IMR-90 (cell line): Measurements from ENCODE around the gene NOD1. TPM values are rescaled to one million over a fixed set of nuclear protein-coding genes. Genes with fewer than 3 reads are reported as not detected.

Experiments
- ATAC-seq: fragments of 200-7000 bp; cut with Tn5 transposase; 2 replicates; pipeline ENCODE4 v1.9.1; 2020; ENCODE audit warnings: low read depth, mild to moderate bottlenecking, moderate library complexity
- BruUV-seq: library from RNA; stranded (reverse); fragments of 400-500 nt; replicated peaks from 2 replicates; lab custom pipeline; 2021; lab: Mats Ljungman, UMichigan
- CTCF ChIA-PET: fragments of 300-600 bp; formaldehyde crosslinking; extraction: SDS; loops from one replicate; lab custom pipeline; 2021; ENCODE audit warnings: antibody characterized with exemption; lab: Yijun Ruan, JAX
- POLR2A ChIA-PET: fragments of 300-600 bp; sonication (Branson Sonifier 250); formaldehyde crosslinking; loops from one replicate; lab custom pipeline; 2022; ENCODE audit warnings: antibody characterized with exemption; ENCODE audit not compliant: unreplicated experiment; lab: Charles Lee
- DNase-seq: peaks from one replicate; pipeline ENCODE4 v3.0.0; 2013
- H2AFZ ChIP-seq: replicated peaks from 2 replicates; pipeline ENCODE3; 2013; ENCODE audit warnings: low read length, mild to moderate bottlenecking; ENCODE audit not compliant: poor library complexity
- H2AK5ac ChIP-seq: 2 replicates; pipeline ENCODE4 v1.6.1; 2013; ENCODE audit warnings: low read depth, low read length, inconsistent platforms
- H2AK9ac ChIP-seq: replicated peaks from 2 replicates; pipeline ENCODE3; 2013; ENCODE audit warnings: mild to moderate bottlenecking, low read depth, low read length, moderate library complexity; ENCODE audit not compliant: poor library complexity
- H2BK120ac ChIP-seq: 2 replicates; pipeline ENCODE4 v1.6.1; 2013; ENCODE audit warnings: low read depth, low read length, inconsistent platforms
- H2BK15ac ChIP-seq: 3 replicates; pipeline ENCODE4 v1.6.1; 2013; ENCODE audit warnings: low read depth, low read length, inconsistent platforms
- H2BK20ac ChIP-seq: 2 replicates; pipeline ENCODE4 v1.6.1; 2013; ENCODE audit warnings: low read depth, mild to moderate bottlenecking, inconsistent platforms, low read length, moderate library complexity
- H2BK5ac ChIP-seq: 2 replicates; pipeline ENCODE4 v1.6.1; 2013; ENCODE audit warnings: mild to moderate bottlenecking, low read depth, low read length, inconsistent platforms; ENCODE audit not compliant: poor library complexity, severe bottlenecking
- H3K14ac ChIP-seq: replicated peaks from 2 replicates; pipeline ENCODE4 v1.6.1; 2013; ENCODE audit warnings: low read depth, low read length, inconsistent platforms
- H3K18ac ChIP-seq: 2 replicates; pipeline ENCODE4 v1.6.1; 2013; ENCODE audit warnings: low read depth, low read length, control low read depth
- H3K23ac ChIP-seq: 2 replicates; pipeline ENCODE4 v1.6.1; 2013; ENCODE audit warnings: low read depth, low read length, inconsistent platforms
- H3K27ac ChIP-seq: 2 replicates; pipeline ENCODE4 v1.5.1; 2013; ENCODE audit warnings: mild to moderate bottlenecking, control low read depth, low read length; ENCODE audit not compliant: insufficient read depth
- H3K27me3 ChIP-seq: 2 replicates; pipeline ENCODE4 v1.6.1; 2013; ENCODE audit warnings: low read length; ENCODE audit not compliant: control insufficient read depth, insufficient read depth
- H3K36me3 ChIP-seq: 2 replicates; pipeline ENCODE4 v1.6.1; 2013; ENCODE audit warnings: low read length, mixed read lengths; ENCODE audit not compliant: control insufficient read depth, insufficient read depth
- H3K4ac ChIP-seq: 2 replicates; pipeline ENCODE4 v1.6.1; 2013; ENCODE audit warnings: low read depth, low read length, inconsistent platforms
- H3K4me1 ChIP-seq: 2 replicates; pipeline ENCODE4 v1.6.1; 2013; ENCODE audit warnings: low read length, mixed read lengths; ENCODE audit not compliant: control insufficient read depth, insufficient read depth
- H3K4me2 ChIP-seq: 2 replicates; pipeline ENCODE4 v1.6.1; 2013; ENCODE audit warnings: low read depth, mild to moderate bottlenecking, control low read depth, low read length, moderate library complexity
- H3K4me3 ChIP-seq: 2 replicates; pipeline ENCODE4 v1.5.1; 2013; ENCODE audit warnings: low read depth, mild to moderate bottlenecking, control low read depth, low read length, moderate library complexity; ENCODE audit not compliant: insufficient read depth
- H3K56ac ChIP-seq: 2 replicates; pipeline ENCODE4 v1.6.1; 2013; ENCODE audit warnings: low read length, inconsistent platforms; ENCODE audit not compliant: insufficient read depth; ENCODE audit errors: extremely low read depth
- H3K79me1 ChIP-seq, 2 experiments: 2 replicates each; pipeline ENCODE4 v1.6.1; 2013; ENCODE audit warnings: low read length in 2 of 2, inconsistent platforms in 1 of 2, low read depth in 1 of 2
- H3K9ac ChIP-seq: 2 replicates; pipeline ENCODE4 v1.6.1; 2013; ENCODE audit warnings: low read depth, low read length, control low read depth
- H3K9me1 ChIP-seq: 2 replicates; pipeline ENCODE4 v1.6.1; 2013; ENCODE audit warnings: low read length, inconsistent platforms; ENCODE audit not compliant: insufficient read depth
- H3K9me3 ChIP-seq: 2 replicates; pipeline ENCODE4 v1.6.1; 2013; ENCODE audit warnings: low read length; ENCODE audit not compliant: control insufficient read depth, insufficient read depth
- H4K20me1 ChIP-seq: 2 replicates; pipeline ENCODE4 v1.6.1; 2013; ENCODE audit warnings: low read length, inconsistent platforms; ENCODE audit not compliant: insufficient read depth
- H4K5ac ChIP-seq: 2 replicates; pipeline ENCODE4 v1.6.1; 2013; ENCODE audit warnings: mild to moderate bottlenecking, low read depth, low read length, control low read depth
- H4K8ac ChIP-seq, 2 experiments: 2 replicates each; pipeline ENCODE4 v1.6.1; 2013; ENCODE audit warnings: low read depth in 2 of 2, low read length in 2 of 2, control low read depth in 1 of 2, inconsistent platforms in 1 of 2
- H4K91ac ChIP-seq: 2 replicates; pipeline ENCODE4 v1.6.1; 2013; ENCODE audit warnings: low read depth, low read length, inconsistent platforms; ENCODE audit not compliant: insufficient read depth
- BHLHE40 ChIP-seq: fragments of 150-350 bp; IDR thresholded peaks from 2 replicates; pipeline ENCODE4 v1.6.1; 2016; ENCODE audit warnings: mild to moderate bottlenecking, low read depth, low read length
- CHD1 ChIP-seq: IDR thresholded peaks from 2 replicates; pipeline ENCODE4 v1.6.1; 2012; ENCODE audit warnings: low read depth, low read length, improper control_type of control experiment
- CTCF ChIP-seq: conservative IDR thresholded peaks from 2 replicates; pipeline ENCODE4 v1.5.1; 2012; ENCODE audit warnings: mild to moderate bottlenecking, low read depth, low read length, improper control_type of control experiment
- ELK1 ChIP-seq: fragments of 150-350 bp; IDR thresholded peaks from 2 replicates; pipeline ENCODE4 v1.6.1; 2016; ENCODE audit warnings: low read depth, mild to moderate bottlenecking, low read length, moderate library complexity, borderline replicate concordance
- MAFK ChIP-seq: IDR thresholded peaks from 2 replicates; pipeline ENCODE4 v1.6.1; 2012; ENCODE audit warnings: low read depth, low read length, improper control_type of control experiment
- NFE2L2 ChIP-seq: fragments of 150-350 bp; IDR thresholded peaks from 2 replicates; pipeline ENCODE4 v1.6.1; 2016; ENCODE audit warnings: low read depth, mild to moderate bottlenecking, low read length
- POLR2A ChIP-seq: IDR thresholded peaks from 2 replicates; pipeline ENCODE4 v1.6.1; 2012; ENCODE audit warnings: mild to moderate bottlenecking, low read depth, low read length
- USF2 ChIP-seq: fragments of 150-350 bp; IDR thresholded peaks from 2 replicates; pipeline ENCODE4 v1.6.1; 2017; ENCODE audit warnings: mild to moderate bottlenecking, antibody characterized with exemption, low read length, low read depth
- WGBS, 2 experiments: methylation state at CpG; one replicate each; pipeline versions ENCODE4 v1.1.5 to v1.1.7; 2013; ENCODE audit warnings: missing lambda C conversion rate in 2 of 2; ENCODE audit not compliant: insufficient read length in 1 of 2; ENCODE audit errors: extremely low coverage in 2 of 2; 5-methylcytosine and 5-hydroxymethylcytosine counted together
- dilution Hi-C: fragments of 300-500 bp; cut with HindIII; formaldehyde crosslinking; loops from one replicate; pipeline ENCODE4 v1.14.3; 2018; ENCODE audit warnings: low sequenced_read_pairs; ENCODE audit not compliant: unreplicated experiment
- in situ Hi-C: fragments of 300-500 bp; cut with MboI; formaldehyde crosslinking; loops from 3 replicates; pipeline ENCODE4 v1.14.3; 2019; ENCODE audit warnings: low sequenced_read_pairs, inconsistent platforms, mixed read lengths
- intact Hi-C: fragments of 100-400 bp; cut with micrococcal nuclease; formaldehyde crosslinking; loops from 2 replicates; pipeline ENCODE4 v1.10.0; 2022
- polyA plus RNA-seq, 3 experiments: library from polyadenylated mRNA; depleted of rRNA; stranded (reverse); fragments of >200 nt; gene quantifications; 2 replicates each; pipeline ENCODE4 v1.2.3, GENCODE V29; 2012; ENCODE audit warnings: low replicate concordance in 1 of 3
- total RNA-seq: library from RNA; depleted of rRNA; stranded (reverse); fragments of >200 nt; gene quantifications from 2 replicates; pipeline ENCODE4 v1.2.3, GENCODE V29; 2012

Gene NOD1
- total and polyA plus RNA-seq, 2 of the 4 experiments (the other 2 are of a cell fraction): 1.8 to 3.0 TPM

- no peak for TF ChIP-seq CTCF
- TF ChIP-seq CHD1: no peak
Measured at GRCh38 chr7:30424506-30424905, 54.1 kb downstream of the NOD1 start (continued).

GRCh38 chr7:30423788-30424505 is 54.6 kb downstream of the NOD1 start:
- H2BK20ac ChIP-seq: no peak overlapping the region
- no peak overlapping the region for H2BK15ac ChIP-seq
- H3K14ac ChIP-seq: no peak overlapping the region
- POLR2A ChIA-PET: interaction anchor here (0.6 kb wide), 1 partner anchor 257 kb away, joined by 3 read pairs; no protein-coding TSS in a partner anchor
- H3K27me3 ChIP-seq: no peaks in the 10 kb centered on the region
- no peak overlapping the region for H2BK5ac ChIP-seq
- no peak overlapping the region for H4K8ac ChIP-seq
- no peak for ATAC-seq
- H3K4me2 ChIP-seq: no peak overlapping the region
- no peak overlapping the region for H3K9ac ChIP-seq
- no peak overlapping the region for H3K27ac ChIP-seq
- no peaks in the 10 kb centered on the region; the same call in 1 of the 2 replicates for H3K9me1 ChIP-seq
- H4K20me1 ChIP-seq: no peaks in the 10 kb centered on the region
- no peaks in the 10 kb centered on the region for H3K4me1 ChIP-seq
- no peak overlapping the region for H3K4ac ChIP-seq
- no peak overlapping the region for H3K56ac ChIP-seq
- H2AK5ac ChIP-seq: no peak overlapping the region
- no peak overlapping the region for H3K4me3 ChIP-seq
- H2BK120ac ChIP-seq: no peak overlapping the region
- H3K23ac ChIP-seq: no peak overlapping the region
- in situ Hi-C loops (no loop called here), intact Hi-C loops (no loop called here), dilution Hi-C loops (no loop called here)
- H3K79me1 ChIP-seq: no peaks in the 10 kb centered on the region
- no TSS peak for BruUV-seq
- H2AK9ac ChIP-seq: no peak overlapping the region
- H4K91ac ChIP-seq: no peak overlapping the region
- DNase-seq: no peak
- 95% methylated on average over 6 of the region's 14 CpGs; no CpG with 5 or more reads in 1 of the 2 experiments for WGBS, 2 experiments
- H3K9me3 ChIP-seq: no peaks in the 10 kb centered on the region
- peaks cover 2% of the 10 kb centered on the region; the same call in 1 of the 2 replicates for H3K36me3 ChIP-seq
- TF ChIP-seq ELK1 (no peak), NFE2L2 (no peak), BHLHE40 (no peak), CHD1 (no peak), MAFK (no peak), POLR2A (no peak), USF2 (no peak)
- no peak overlapping the region for H3K18ac ChIP-seq
- no peak overlapping the region for H4K5ac ChIP-seq
- no peak overlapping the region for H2AFZ ChIP-seq
- CTCF ChIA-PET: no interaction called here
